ENCODE results near the gene KCNMA1. TPM values are rescaled to one million over a fixed set of nuclear protein-coding genes. Genes with fewer than 3 reads are reported as not detected.

Gene KCNMA1
- total RNA-seq, 1 donor from 2014 or later, result 15.8 TPM

- Histone ChIP-seq H3K36me3 (ENCODE audit: control insufficient read depth, insufficient read depth, low read length) (no peaks in the 10 kb centered on the region), H3K4me3 (ENCODE audit: low read depth, low read length) (no peak overlapping the region), H3K27me3 (ENCODE audit: control insufficient read depth, insufficient read depth, low read length) (no peaks in the 10 kb centered on the region)
- no peak for TF ChIP-seq CTCF (IDR thresholded peaks at IDR 0.05; ENCODE audit: insufficient read depth, low read length, severe bottlenecking)
- FAIRE-seq, result no peak
- no peak for DNase-seq (ENCODE audit: low read depth)
These were observed 276.2 kb downstream of the KCNMA1 start for GRCh38 chr10:77361426-77361825.

GRCh38 chr10:77360835-77361234 lies 276.8 kb downstream of the KCNMA1 start:
- Histone ChIP-seq H3K36me3 (ENCODE audit: control insufficient read depth, insufficient read depth, low read length) (no peaks in the 10 kb centered on the region), H3K27me3 (ENCODE audit: control insufficient read depth, insufficient read depth, low read length) (no peaks in the 10 kb centered on the region), H3K4me3 (ENCODE audit: low read depth, low read length) (no peak overlapping the region)
- FAIRE-seq (peak; percentile 72), DNase-seq (ENCODE audit: low read depth) (no peak)
- TF ChIP-seq CTCF (IDR thresholded peaks at IDR 0.05; ENCODE audit: insufficient read depth, low read length, severe bottlenecking), result no peak

- no peak for DNase-seq (ENCODE audit: low read depth)
- FAIRE-seq, result no peak
- no peaks in the 10 kb centered on the region for H3K27me3 ChIP-seq (ENCODE audit: control insufficient read depth, insufficient read depth, low read length)
- no peaks in the 10 kb centered on the region for H3K36me3 ChIP-seq (ENCODE audit: control insufficient read depth, insufficient read depth, low read length)
- TF ChIP-seq CTCF (IDR thresholded peaks at IDR 0.05; ENCODE audit: insufficient read depth, low read length, severe bottlenecking), result no peak
- no peak overlapping the region for H3K4me3 ChIP-seq (ENCODE audit: low read depth, low read length)
These were observed 277.6 kb downstream of the KCNMA1 start for GRCh38 chr10:77359950-77360520.

GRCh38 chr10:77359287-77359691 lies 278.3 kb downstream of the KCNMA1 start:
- no peak for TF ChIP-seq CTCF (IDR thresholded peaks at IDR 0.05; ENCODE audit: insufficient read depth, low read length, severe bottlenecking)
- DNase-seq (ENCODE audit: low read depth), result no peak
- Histone ChIP-seq H3K4me3 (ENCODE audit: low read depth, low read length) (no peak overlapping the region), H3K36me3 (ENCODE audit: control insufficient read depth, insufficient read depth, low read length) (no peaks in the 10 kb centered on the region), H3K27me3 (ENCODE audit: control insufficient read depth, insufficient read depth, low read length) (no peaks in the 10 kb centered on the region)
- no peak for FAIRE-seq

GRCh38 chr10:77358656-77359055 lies 279.0 kb downstream of the KCNMA1 start:
- H3K36me3 ChIP-seq (ENCODE audit: control insufficient read depth, insufficient read depth, low read length), result no peaks in the 10 kb centered on the region
- H3K4me3 ChIP-seq (ENCODE audit: low read depth, low read length), result no peak overlapping the region
- H3K27me3 ChIP-seq (ENCODE audit: control insufficient read depth, insufficient read depth, low read length), result no peaks in the 10 kb centered on the region
- no peak for FAIRE-seq
- no peak for DNase-seq (ENCODE audit: low read depth)
- no peak for TF ChIP-seq CTCF (IDR thresholded peaks at IDR 0.05; ENCODE audit: insufficient read depth, low read length, severe bottlenecking)

Measured in bronchial epithelial cell (primary cell).